ENCODE data around the gene TREML2.
"Not testable (repeated sequence)": the region's sequence is repeated elsewhere in the genome, so short reads cannot be mapped to it uniquely, and the experiment has no call there.

Gene TREML2

GRCh38 chr6:41200901-41201763 is at the start of gene TREML2:
TREML2 (minus strand) TSS chr6:41201149; CDS start chr6:41201008, 141 bp downstream.
- Histone ChIP-seq H3K27me3 (replicated peaks) (no peaks in the 10 kb centered on the region), H3K27ac (no peak within 1 kb of the TSS), H3K4me3 (ENCODE audit: low read depth, low read length) (no peak within 1 kb of the TSS), H3K36me3 (replicated peaks) (no peaks in the 10 kb centered on the region)
- in situ Hi-C loops (cut with HindIII; ENCODE audit: low pct_ligation_motif_present, low sequenced_read_pairs): no loop called here
- no peak for TF ChIP-seq CTCF (IDR thresholded peaks at IDR 0.05; ENCODE audit: low read depth, low read length, missing control alignments)
- no peak for DNase-seq

GRCh38 chr6:41247882-41248705 is 47.1 kb upstream of the TREML2 start:
- no peak for DNase-seq
- in situ Hi-C loops (cut with HindIII; ENCODE audit: low pct_ligation_motif_present, low sequenced_read_pairs): no loop called here
- H3K27ac ChIP-seq: no peak overlapping the region
- H3K36me3 ChIP-seq (replicated peaks): no peaks in the 10 kb centered on the region
- H3K4me3 ChIP-seq (ENCODE audit: low read depth, low read length): no peak overlapping the region
- no peak for TF ChIP-seq CTCF (IDR thresholded peaks at IDR 0.05; ENCODE audit: low read depth, low read length, missing control alignments)
- H3K27me3 ChIP-seq (replicated peaks): no peaks in the 10 kb centered on the region

- TF ChIP-seq CTCF (IDR thresholded peaks at IDR 0.05; ENCODE audit: low read depth, low read length, missing control alignments): no peak
- Histone ChIP-seq H3K36me3 (replicated peaks) (no peaks in the 10 kb centered on the region), H3K4me3 (ENCODE audit: low read depth, low read length) (no peak overlapping the region), H3K27me3 (replicated peaks) (no peaks in the 10 kb centered on the region), H3K27ac (no peak overlapping the region)
- in situ Hi-C loops (cut with HindIII; ENCODE audit: low pct_ligation_motif_present, low sequenced_read_pairs): no loop called here
- DNase-seq: no peak
Measured at GRCh38 chr6:41247288-41247865, 46.4 kb upstream of the TREML2 start.

GRCh38 chr6:41246529-41246928 is 45.6 kb upstream of the TREML2 start:
- H3K36me3 ChIP-seq (replicated peaks); H3K4me3 ChIP-seq (ENCODE audit: low read depth, low read length); H3K27me3 ChIP-seq (replicated peaks); H3K27ac ChIP-seq; in situ Hi-C loops (cut with HindIII; ENCODE audit: low pct_ligation_motif_present, low sequenced_read_pairs); DNase-seq: not testable (repeated sequence)

- no peak overlapping the region for H3K27ac ChIP-seq
- in situ Hi-C loops (cut with HindIII; ENCODE audit: low pct_ligation_motif_present, low sequenced_read_pairs): no loop called here
- H3K27me3 ChIP-seq (replicated peaks): peaks cover 20% of the 10 kb centered on the region
- H3K4me3 ChIP-seq (ENCODE audit: low read depth, low read length): no peak overlapping the region
- no peak for TF ChIP-seq CTCF (IDR thresholded peaks at IDR 0.05; ENCODE audit: low read depth, low read length, missing control alignments)
- DNase-seq: no peak
- H3K36me3 ChIP-seq (replicated peaks): no peaks in the 10 kb centered on the region
Measured at GRCh38 chr6:41239467-41240159, 38.7 kb upstream of the TREML2 start.

Measured in brain microvascular endothelial cell (primary cell).